B cell (primary cell): ENCODE results near the gene ST6GALNAC3. TPM values are rescaled to one million over a fixed set of nuclear protein-coding genes. Genes with fewer than 3 reads are reported as not detected.

ENCODE experiments used
- ATAC-seq: fragments of 200-7000 bp; cut with Tn5 transposase; one replicate; pipeline ENCODE4 v1.10.0; 2021; ENCODE audit warnings: low read depth, mild to moderate bottlenecking, moderate number of reproducible peaks, moderate library complexity
- CTCF ChIA-PET: fragments of 350-600 bp; sonication (Branson Sonifier 250); formaldehyde crosslinking; loops from one replicate; lab custom pipeline; 2021; ENCODE audit warnings: antibody characterized with exemption, inconsistent platforms; lab: Charles Lee
- POLR2A ChIA-PET: fragments of 350-600 bp; sonication (Branson Sonifier 250); formaldehyde crosslinking; loops from one replicate; lab custom pipeline; 2021; ENCODE audit warnings: antibody characterized with exemption; lab: Charles Lee
- DNase-seq: peaks from one replicate; pipeline ENCODE4 v3.0.0; 2013
- H2AFZ ChIP-seq: 2 replicates; pipeline ENCODE4 v1.6.1; 2012; ENCODE audit warnings: mild to moderate bottlenecking, low read depth, low read length; ENCODE audit not compliant: insufficient read depth, poor library complexity, severe bottlenecking
- H3K27ac ChIP-seq, 2 donors: 1 replicate in 1 of 2; 2 replicates in 1 of 2; pipeline ENCODE4 v1.5.1; 2012 to 2013; ENCODE audit warnings: low read length in 2 of 2, mild to moderate bottlenecking in 2 of 2, moderate library complexity in 1 of 2
- H3K27me3 ChIP-seq, 4 experiments: fragments of 200-600 bp in 1 of 4; sonication (generic) in 1 of 4; replicated peaks in 1 of 4; 1 replicate in 2 of 4; 2 replicates in 2 of 4; pipeline versions ENCODE4 v1.6.1 to v1.7.0; 2013 to 2016; ENCODE audit warnings: low read length in 3 of 4, mild to moderate bottlenecking in 2 of 4, mixed read lengths in 1 of 4, moderate library complexity in 1 of 4; ENCODE audit not compliant: insufficient read depth in 4 of 4, control insufficient read depth in 3 of 4; ENCODE audit errors: control extremely low read depth in 1 of 4
- H3K36me3 ChIP-seq, 2 experiments: replicated peaks in 1 of 2; 1 replicate in 1 of 2; 2 replicates in 1 of 2; pipeline versions ENCODE4 v1.6.1 to v1.7.1; 2013; ENCODE audit warnings: low read length in 1 of 2; ENCODE audit not compliant: insufficient read depth in 2 of 2, control insufficient read depth in 1 of 2; ENCODE audit errors: control extremely low read depth in 1 of 2, extremely low read depth in 1 of 2
- H3K4me1 ChIP-seq, 2 donors: fragments of 200-600 bp in 1 of 2; sonication (generic) in 1 of 2; 1 replicate in 1 of 2; 2 replicates in 1 of 2; pipeline versions ENCODE4 v1.5.1 to v1.6.1; 2013 to 2017; ENCODE audit warnings: low read length in 2 of 2; ENCODE audit not compliant: control insufficient read depth in 2 of 2, insufficient read depth in 2 of 2
- H3K4me2 ChIP-seq: replicated peaks from 2 replicates; pipeline ENCODE3; 2012; ENCODE audit warnings: mild to moderate bottlenecking, low read depth, low read length; ENCODE audit not compliant: poor library complexity, severe bottlenecking
- H3K4me3 ChIP-seq, 5 experiments: fragments of 200-600 bp in 1 of 5; sonication (generic) in 1 of 5; 1 replicate in 3 of 5; 2 replicates in 2 of 5; pipeline versions ENCODE4 v1.5.1 to v1.7.0; 2011 to 2016; ENCODE audit warnings: low read length in 4 of 5, mild to moderate bottlenecking in 4 of 5, low read depth in 2 of 5, control low read depth in 1 of 5, moderate library complexity in 1 of 5; ENCODE audit not compliant: insufficient read depth in 1 of 5; ENCODE audit errors: control extremely low read depth in 1 of 5, extremely low read depth in 1 of 5
- H3K79me2 ChIP-seq: fragments of 200-600 bp; sonication (generic); one replicate; pipeline ENCODE4 v1.6.0; 2016; ENCODE audit warnings: low read length; ENCODE audit not compliant: control insufficient read depth, insufficient read depth
- H3K9ac ChIP-seq: fragments of 200-600 bp; sonication (generic); 2 replicates; pipeline ENCODE4 v1.6.1; 2017; ENCODE audit warnings: mild to moderate bottlenecking, low read length, moderate library complexity
- H3K9me3 ChIP-seq, 3 donors: one replicate each; pipeline versions ENCODE4 v1.6.1 to v1.7.1; 2013; ENCODE audit warnings: low read length in 2 of 3; ENCODE audit not compliant: control insufficient read depth in 2 of 3, insufficient read depth in 1 of 3; ENCODE audit errors: control extremely low read depth in 1 of 3
- H4K20me1 ChIP-seq: 2 replicates; pipeline ENCODE4 v1.6.0; 2012; ENCODE audit warnings: mild to moderate bottlenecking, low read length; ENCODE audit not compliant: insufficient read depth, control insufficient read depth, poor library complexity, severe bottlenecking
- H3K27ac Mint-ChIP-seq: one replicate; pipeline ENCODE4 v1.8.0; 2021; ENCODE audit warnings: mixed read lengths
- H3K27me3 Mint-ChIP-seq: one replicate; pipeline ENCODE4 v1.8.0; 2021; ENCODE audit warnings: mixed read lengths
- H3K4me1 Mint-ChIP-seq: one replicate; pipeline ENCODE4 v1.8.0; 2021; ENCODE audit warnings: mixed read lengths
- H3K4me3 Mint-ChIP-seq: one replicate; pipeline ENCODE4 v1.8.0; 2021; ENCODE audit warnings: mixed read lengths
- H3K9me3 Mint-ChIP-seq: one replicate; pipeline ENCODE4 v1.8.0; 2022; ENCODE audit warnings: mixed read lengths; ENCODE audit not compliant: insufficient read depth
- EZH2 ChIP-seq: IDR thresholded peaks from 2 replicates; pipeline ENCODE4 v1.6.1; 2012; ENCODE audit warnings: borderline replicate concordance, low read depth, mild to moderate bottlenecking, moderate library complexity, low read length; ENCODE audit not compliant: insufficient read depth, poor library complexity, severe bottlenecking
- WGBS: methylation state at CpG from one replicate; pipeline ENCODE4 v1.1.5; 2013; ENCODE audit warnings: missing lambda C conversion rate; ENCODE audit not compliant: insufficient coverage; 5-methylcytosine and 5-hydroxymethylcytosine counted together
- intact Hi-C: fragments of 100-400 bp; cut with micrococcal nuclease; formaldehyde crosslinking; loops from one replicate; pipeline ENCODE4 v1.10.0; 2022
- polyA plus RNA-seq: library from polyadenylated mRNA; depleted of rRNA; stranded (reverse); fragments of >200 nt; gene quantifications from 2 replicates; pipeline ENCODE4 v1.2.3, GENCODE V29; 2012
- total RNA-seq, 2 donors: library from RNA; stranded (reverse); fragments of 120-200 nt in 1 of 2; gene quantifications; 1 replicate in 1 of 2; 2 replicates in 1 of 2; pipeline versions ENCODE4 v1.2.3 to v1.2.4, GENCODE V29; 2013 to 2022
- TF ChIP-seq, protein P1 (sequence below): fragments of 200-600 bp; IDR thresholded peaks from one replicate; pipeline ENCODE4 v1.8.0; 2022; ENCODE audit warnings: antibody characterized with exemption, mild to moderate bottlenecking

Gene ST6GALNAC3
- total and polyA plus RNA-seq, 2 donors (not counting 1 experiment from before 2014, with no cell fraction given), result 3.0 to 17.3 TPM

DNA sequence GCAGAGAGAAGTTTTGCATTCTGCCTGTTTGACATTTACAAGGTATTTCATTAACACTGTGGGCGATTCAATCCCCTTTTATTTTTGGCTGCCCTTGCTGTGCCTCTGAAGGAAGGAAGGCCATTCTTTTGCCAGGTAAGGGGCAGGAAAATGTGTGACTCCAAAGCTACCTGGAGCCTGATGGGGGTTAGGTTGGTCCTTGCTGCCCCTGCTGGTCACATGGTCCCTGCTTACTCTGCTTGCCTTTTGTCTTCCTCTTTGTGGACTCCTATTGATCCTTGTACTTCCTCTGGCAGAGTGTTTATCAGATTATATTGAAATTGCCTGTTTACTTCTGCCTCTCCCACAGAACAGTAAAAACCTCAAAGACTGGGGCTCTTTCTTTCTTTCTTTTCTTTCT, 65.7 kb downstream of the ST6GALNAC3 start:
- no peaks in the 10 kb centered on the region for H3K27me3 Mint-ChIP-seq
- no peak overlapping the region for H3K27ac Mint-ChIP-seq
- no peak overlapping the region for H3K4me3 Mint-ChIP-seq
- intact Hi-C loops, result no loop called here
- ATAC-seq (no peak), DNase-seq (no peak)
- no peak overlapping the region for H2AFZ ChIP-seq
- H3K9me3 Mint-ChIP-seq, result no peaks in the 10 kb centered on the region
- H3K9me3 ChIP-seq, result no peaks in the 10 kb centered on the region
- H3K9ac ChIP-seq, result no peak overlapping the region
- ChIA-PET POLR2A (interaction anchor here (0.6 kb wide), 1 partner anchor 17 kb away, joined by 6 read pairs; no protein-coding TSS in a partner anchor), CTCF (interaction anchor here (0.7 kb wide), 1 partner anchor 1318 kb away, joined by 5 read pairs; no protein-coding TSS in a partner anchor)
- TF ChIP-seq, protein P1, sequence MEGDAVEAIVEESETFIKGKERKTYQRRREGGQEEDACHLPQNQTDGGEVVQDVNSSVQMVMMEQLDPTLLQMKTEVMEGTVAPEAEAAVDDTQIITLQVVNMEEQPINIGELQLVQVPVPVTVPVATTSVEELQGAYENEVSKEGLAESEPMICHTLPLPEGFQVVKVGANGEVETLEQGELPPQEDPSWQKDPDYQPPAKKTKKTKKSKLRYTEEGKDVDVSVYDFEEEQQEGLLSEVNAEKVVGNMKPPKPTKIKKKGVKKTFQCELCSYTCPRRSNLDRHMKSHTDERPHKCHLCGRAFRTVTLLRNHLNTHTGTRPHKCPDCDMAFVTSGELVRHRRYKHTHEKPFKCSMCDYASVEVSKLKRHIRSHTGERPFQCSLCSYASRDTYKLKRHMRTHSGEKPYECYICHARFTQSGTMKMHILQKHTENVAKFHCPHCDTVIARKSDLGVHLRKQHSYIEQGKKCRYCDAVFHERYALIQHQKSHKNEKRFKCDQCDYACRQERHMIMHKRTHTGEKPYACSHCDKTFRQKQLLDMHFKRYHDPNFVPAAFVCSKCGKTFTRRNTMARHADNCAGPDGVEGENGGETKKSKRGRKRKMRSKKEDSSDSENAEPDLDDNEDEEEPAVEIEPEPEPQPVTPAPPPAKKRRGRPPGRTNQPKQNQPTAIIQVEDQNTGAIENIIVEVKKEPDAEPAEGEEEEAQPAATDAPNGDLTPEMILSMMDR, result no peak
- TF ChIP-seq EZH2, result no peak
- peaks cover 6 to 12% of the 10 kb centered on the region in 2 donors for H3K4me1 ChIP-seq
- peaks cover 14% of the 10 kb centered on the region for H3K4me1 Mint-ChIP-seq
- 83% methylated on average over 1 of the region's 1 CpG for WGBS
- no peak overlapping the region for H3K27ac ChIP-seq
- no peaks in the 10 kb centered on the region for H3K79me2 ChIP-seq
- H3K4me2 ChIP-seq, result no peak overlapping the region
- no peaks in the 10 kb centered on the region for H3K27me3 ChIP-seq
- H3K4me3 ChIP-seq, result no peak overlapping the region
- no peaks in the 10 kb centered on the region for H4K20me1 ChIP-seq
- H3K36me3 ChIP-seq, result no peaks in the 10 kb centered on the region

DNA sequence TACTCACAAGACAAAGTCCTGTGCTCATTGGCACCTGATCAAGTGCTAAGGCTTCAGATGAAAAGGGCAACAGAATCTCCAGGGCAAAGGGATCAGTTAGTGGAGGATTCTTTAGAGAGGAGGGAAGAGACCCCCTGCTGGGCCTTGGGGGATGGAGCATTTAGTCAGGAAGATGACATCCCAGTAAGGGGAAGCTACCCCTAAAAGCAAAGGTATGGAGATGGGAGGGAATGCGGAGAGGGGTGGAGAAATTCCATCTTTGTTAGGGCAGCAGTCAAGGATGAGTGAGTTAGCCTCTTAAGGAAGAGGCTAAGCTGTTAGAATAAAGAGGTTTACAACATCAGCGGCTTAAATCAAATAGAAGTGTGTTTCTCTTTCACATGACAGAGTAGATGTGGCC, 67.4 kb downstream of the ST6GALNAC3 start:
- Histone ChIP-seq H3K27me3 (no peaks in the 10 kb centered on the region), H3K4me2 (no peak overlapping the region), H3K36me3 (no peaks in the 10 kb centered on the region), H3K4me3 (no peak overlapping the region), H3K79me2 (no peaks in the 10 kb centered on the region), H3K9ac (no peak overlapping the region), H3K9me3 (no peaks in the 10 kb centered on the region), H2AFZ (no peak overlapping the region), H3K4me1 (peaks cover 3 to 4% of the 10 kb centered on the region in 2 donors), H3K27ac (no peak overlapping the region), H4K20me1 (no peaks in the 10 kb centered on the region)
- intact Hi-C loops, result no loop called here
- H3K27me3 Mint-ChIP-seq, result no peaks in the 10 kb centered on the region
- ATAC-seq (no peak), DNase-seq (no peak)
- POLR2A ChIA-PET, result no interaction called here
- CTCF ChIA-PET, result no interaction called here
- peaks cover 6% of the 10 kb centered on the region for H3K4me1 Mint-ChIP-seq
- WGBS, result 95% methylated on average over 2 of the region's 2 CpGs
- no peak overlapping the region for H3K27ac Mint-ChIP-seq
- H3K9me3 Mint-ChIP-seq, result no peaks in the 10 kb centered on the region
- TF ChIP-seq EZH2, result no peak
- TF ChIP-seq, protein P1, result no peak
- no peak overlapping the region for H3K4me3 Mint-ChIP-seq
